Mammary epithelial cell (primary cell): Measurements from ENCODE around the gene MYO1F.

Source experiments
- CTCF ChIP-seq, 2 donors: IDR thresholded peaks in 1 of 2; conservative IDR thresholded peaks in 1 of 2; 2 replicates each; pipeline ENCODE4 v1.5.1; 2011 to 2012; ENCODE audit warnings: inconsistent platforms in 2 of 2, low read length in 2 of 2, mild to moderate bottlenecking in 2 of 2, control low read depth in 1 of 2, low read depth in 1 of 2; ENCODE audit not compliant: insufficient read depth in 1 of 2; ENCODE audit errors: extremely low read depth in 1 of 2
- EZH2 ChIP-seq: IDR thresholded peaks from 2 replicates; pipeline ENCODE4 v1.6.1; 2012; ENCODE audit warnings: low read length, inconsistent platforms, borderline replicate concordance

GRCh38 chr19:8477889-8478288 is 99.4 kb downstream of the MYO1F start:
- TF ChIP-seq CTCF (conservative IDR thresholded peaks at IDR 0.05 in 1 of 2, IDR thresholded peaks at IDR 0.05 in 1 of 2; ENCODE audit: extremely low read depth in 1 of 2, insufficient read depth in 1 of 2, low read depth in 1 of 2, low read length in 2 of 2): no peak
- TF ChIP-seq EZH2: no peak
